B cell (primary cell): Measurements from ENCODE around the gene ALMS1.

Experiments used
- CTCF ChIP-seq: fragments of 200-600 bp; IDR thresholded peaks from one replicate; pipeline ENCODE4 v1.8.0; 2022; ENCODE audit warnings: antibody characterized with exemption, mild to moderate bottlenecking
- EZH2 ChIP-seq: IDR thresholded peaks from 2 replicates; pipeline ENCODE4 v1.6.1; 2012; ENCODE audit warnings: borderline replicate concordance, low read depth, mild to moderate bottlenecking, moderate library complexity, low read length; ENCODE audit not compliant: insufficient read depth, poor library complexity, severe bottlenecking

GRCh38 chr2:73415906-73416305 is 30.3 kb downstream of the ALMS1 start:
- TF ChIP-seq CTCF, result no peak
- TF ChIP-seq EZH2, result no peak
